HepG2 (cell line): ENCODE results near the gene METRN. TPM values are rescaled to one million over a fixed set of nuclear protein-coding genes. Genes with fewer than 3 reads are reported as not detected.

Source experiments
- ASH2L ChIP-seq: fragments of 300-600, 200-600 bp; sonication (generic); IDR thresholded peaks from 2 replicates; pipeline ENCODE4 v1.7.0; 2017; ENCODE audit warnings: low read depth, mild to moderate bottlenecking, moderate library complexity, mixed read lengths, low read length; ENCODE audit not compliant: insufficient read length
- ATF2 ChIP-seq: sonication (generic); formaldehyde crosslinking; IDR thresholded peaks from 2 replicates; pipeline ENCODE4 v1.4.0; 2020; ENCODE audit warnings: missing genetic modification reagents
- FOSL2 ChIP-seq: sonication (generic); formaldehyde crosslinking; IDR thresholded peaks from 2 replicates; pipeline ENCODE4 v1.4.0; 2020; ENCODE audit warnings: missing genetic modification reagents
- FOXC1 ChIP-seq: sonication (generic); formaldehyde crosslinking; IDR thresholded peaks from 2 replicates; pipeline ENCODE4 v1.8.0; 2022; ENCODE audit warnings: mild to moderate bottlenecking, missing genetic modification reagents, borderline replicate concordance
- HNRNPLL ChIP-seq: fragments of 200-400 bp; formaldehyde crosslinking; IDR thresholded peaks from 2 replicates; pipeline ENCODE4 v1.6.1; 2017; ENCODE audit warnings: mild to moderate bottlenecking, low read depth, low read length; ENCODE audit not compliant: poor library complexity, severe bottlenecking
- KLF12 ChIP-seq: sonication (generic); formaldehyde crosslinking; IDR thresholded peaks from 2 replicates; pipeline ENCODE4 v1.4.0; 2020; ENCODE audit warnings: missing genetic modification reagents, borderline replicate concordance
- MED8 ChIP-seq: sonication (generic); formaldehyde crosslinking; IDR thresholded peaks from 2 replicates; pipeline ENCODE4 v1.8.1; 2023; ENCODE audit warnings: mild to moderate bottlenecking, missing genetic modification reagents; ENCODE audit not compliant: insufficient replicate concordance
- NFE2L2 ChIP-seq: fragments of 150-350 bp; IDR thresholded peaks from 2 replicates; pipeline ENCODE4 v1.6.1; 2014; ENCODE audit warnings: low read length
- RBFOX2 ChIP-seq: fragments of 200-400 bp; formaldehyde crosslinking; IDR thresholded peaks from 2 replicates; pipeline ENCODE4 v1.6.1; 2017; ENCODE audit warnings: low read depth, mild to moderate bottlenecking, low read length
- RFX1 ChIP-seq: fragments of 450-650 bp; IDR thresholded peaks from 2 replicates; pipeline ENCODE4 v1.6.1; 2017
- SOX13 ChIP-seq, 3 experiments: fragments of 450-650 bp in 1 of 3; sonication (generic) in 1 of 3; formaldehyde crosslinking in 1 of 3; IDR thresholded peaks in 2 of 3; conservative IDR thresholded peaks in 1 of 3; 2 replicates each; pipeline versions ENCODE4 v1.5.0 to v1.6.1; 2016 to 2020; ENCODE audit warnings: antibody characterized with exemption in 1 of 3, mild to moderate bottlenecking in 1 of 3, missing compliant biosample characterization in 1 of 3, missing genetic modification reagents in 1 of 3, moderate library complexity in 1 of 3
- SPEN ChIP-seq: sonication (generic); formaldehyde crosslinking; IDR thresholded peaks from 2 replicates; pipeline ENCODE4 v1.5.1; 2020; ENCODE audit warnings: low read depth, mild to moderate bottlenecking, missing genetic modification reagents
- TCF12 ChIP-seq, 2 experiments: fragments of 450-650 bp in 1 of 2; sonication (generic) in 1 of 2; formaldehyde crosslinking in 1 of 2; IDR thresholded peaks; 2 replicates each; pipeline versions ENCODE4 v1.6.1 to v1.8.0; 2017 to 2022; ENCODE audit warnings: antibody characterized with exemption in 1 of 2, mild to moderate bottlenecking in 1 of 2, missing genetic modification reagents in 1 of 2, moderate library complexity in 1 of 2
- TGIF2 ChIP-seq: IDR thresholded peaks from 2 replicates; pipeline ENCODE4 v1.6.1; 2016; ENCODE audit warnings: control low read depth, missing compliant biosample characterization
- ZBTB26 ChIP-seq: IDR thresholded peaks from 2 replicates; pipeline ENCODE4 v1.6.1; 2016; ENCODE audit warnings: missing compliant biosample characterization, missing genetic modification reagents, borderline replicate concordance
- ZFX ChIP-seq: sonication (generic); formaldehyde crosslinking; IDR thresholded peaks from 2 replicates; pipeline ENCODE4 v1.4.0; 2020; ENCODE audit warnings: mild to moderate bottlenecking, low read depth, missing genetic modification reagents, moderate library complexity
- ZFY ChIP-seq: sonication (generic); formaldehyde crosslinking; IDR thresholded peaks from 2 replicates; pipeline ENCODE4 v1.4.0; 2020; ENCODE audit warnings: missing genetic modification reagents
- ZNF17 ChIP-seq: sonication (generic); formaldehyde crosslinking; IDR thresholded peaks from 2 replicates; pipeline ENCODE4 v1.5.0; 2020; ENCODE audit warnings: mild to moderate bottlenecking, missing genetic modification reagents
- ZNF333 ChIP-seq: sonication (generic); formaldehyde crosslinking; IDR thresholded peaks from 2 replicates; pipeline ENCODE4 v1.4.0; 2020; ENCODE audit warnings: mild to moderate bottlenecking, missing genetic modification reagents, borderline replicate concordance
- polyA plus RNA-seq, 8 experiments: library from polyadenylated mRNA; depleted of rRNA in 3 of 8; stranded (reverse) in 7 of 8; unstranded in 1 of 8; fragments of >200 nt; fragmentation: Illumina TruSeq in 4 of 8; extraction: Trizol in 4 of 8; gene quantifications; 2 replicates each; pipeline versions ENCODE4 v1.2.1 to v1.2.3, GENCODE V29; 2011 to 2016; ENCODE audit warnings: low read depth in 4 of 8, missing spikeins in 1 of 8, mixed read lengths in 1 of 8; ENCODE audit not compliant: insufficient read depth in 1 of 8
- total RNA-seq, 5 experiments: library from RNA; depleted of rRNA; stranded (reverse); fragments of >200 nt; fragmentation: Illumina TruSeq; extraction: Trizol; gene quantifications; 2 replicates each; pipeline ENCODE4 v1.2.3, GENCODE V29; 2016; ENCODE audit warnings: low read depth in 1 of 5

METRN gene
- total and polyA plus RNA-seq, 2 of the 13 experiments (the other 11 are each of a cell fraction or from before 2014, with no cell fraction given) = 25.5 to 46.1 TPM

GRCh38 chr16:678858-679813 lies 35.8 kb upstream of the METRN start (continued):
- TF ChIP-seq ATF2 (CRISPR knock-in tag) (peak; percentile 21; the same call in 1 of the 2 replicates), MED8 (CRISPR knock-in tag) (no peak), ZFY (CRISPR knock-in tag) (peak; percentile 58), ZFX (CRISPR knock-in tag) (peak; percentile 87), NFE2L2 (no peak), RFX1 (no peak), ZBTB26 (CRISPR knock-in tag) (no peak; the same call in 1 of the 2 replicates), ZNF333 (CRISPR knock-in tag) (no peak), RBFOX2 (peak; percentile 61), TGIF2 (CRISPR knock-in tag) (no peak), SPEN (CRISPR knock-in tag) (peak; percentile 76), ZNF17 (no peak), SOX13 (IDR thresholded peaks at IDR 0.05) (no peak), SOX13 (CRISPR knock-in tag; conservative IDR thresholded peaks at IDR 0.05 in 1 of 2, IDR thresholded peaks at IDR 0.05 in 1 of 2) (0 out of 4 replicates have a peak, but pooled peaks of 1 of the 2 experiments have one; percentile 12), ASH2L (peak; percentile 27), KLF12 (CRISPR knock-in tag) (no peak), FOSL2 (CRISPR knock-in tag) (no peak), TCF12 (IDR thresholded peaks at IDR 0.05) (no peak), TCF12 (CRISPR knock-in tag; IDR thresholded peaks at IDR 0.05) (no peak), HNRNPLL (peak; percentile 3), FOXC1 (no peak)
